Activated gamma-delta T cell treated with anti-CD3 and anti-CD28 coated beads, Interleukin-2, amount 50 U/mL, for 16 hours (primary cell): Measurements from ENCODE around the gene SMPD3.
A peak's percentile ranks its signal among the peaks of the same experiment; 100 is the strongest.

Experiments used
- DNase-seq: peaks from one replicate; pipeline ENCODE4 v3.0.0-alpha.2; 2020; ENCODE audit warnings: low read depth

The SMPD3 gene

DNA sequence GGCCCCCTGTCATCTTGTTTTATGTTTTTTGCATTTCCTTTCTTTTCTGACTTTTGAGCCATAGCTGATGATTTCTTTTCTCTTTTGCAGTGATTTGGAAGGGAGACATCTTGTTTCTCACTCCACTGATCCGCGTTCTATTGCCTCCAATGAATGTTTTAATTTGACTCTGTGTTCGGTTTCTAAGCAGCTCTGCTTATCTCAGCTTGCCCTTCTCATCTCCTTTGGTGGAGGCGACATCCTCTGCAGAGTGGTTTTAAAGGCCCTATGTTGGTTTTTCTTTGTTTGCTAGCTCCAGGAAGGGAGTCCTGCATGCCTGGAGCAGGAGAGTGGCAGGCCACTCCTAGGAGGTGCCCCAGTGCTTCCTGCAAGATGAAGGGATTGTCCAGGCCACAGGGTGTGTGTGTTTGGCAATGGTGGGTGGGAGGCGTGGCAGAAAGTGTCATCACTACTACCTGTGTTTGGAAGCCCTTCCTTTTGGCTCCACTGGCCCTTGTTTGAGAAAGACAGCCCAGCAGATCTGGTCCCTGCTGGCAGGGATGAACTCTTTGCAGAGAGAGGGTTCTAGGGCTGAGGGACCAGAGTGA, 13.6 kb downstream of the SMPD3 start:
- DNase-seq, result no peak

DNA sequence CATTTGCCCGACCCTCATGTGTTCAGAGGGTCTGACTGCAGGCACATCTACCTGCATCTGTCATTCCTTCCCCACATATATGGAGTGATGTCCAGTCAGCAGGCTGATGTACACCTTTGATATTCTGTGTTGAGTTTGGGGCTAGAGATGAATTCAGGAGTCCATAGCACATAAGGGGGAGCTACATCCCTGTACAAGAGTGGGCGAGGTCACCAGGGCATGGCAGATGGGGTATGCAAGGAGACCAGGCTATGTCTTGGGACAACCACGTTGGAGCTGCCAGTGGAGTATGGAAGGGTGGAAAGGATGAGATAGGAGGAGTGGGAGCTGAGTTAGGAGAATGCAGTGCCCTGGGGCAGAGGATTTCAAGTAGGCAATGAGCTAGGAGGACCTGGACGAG, 15.0 kb downstream of the SMPD3 start:
- no peak for DNase-seq

DNA sequence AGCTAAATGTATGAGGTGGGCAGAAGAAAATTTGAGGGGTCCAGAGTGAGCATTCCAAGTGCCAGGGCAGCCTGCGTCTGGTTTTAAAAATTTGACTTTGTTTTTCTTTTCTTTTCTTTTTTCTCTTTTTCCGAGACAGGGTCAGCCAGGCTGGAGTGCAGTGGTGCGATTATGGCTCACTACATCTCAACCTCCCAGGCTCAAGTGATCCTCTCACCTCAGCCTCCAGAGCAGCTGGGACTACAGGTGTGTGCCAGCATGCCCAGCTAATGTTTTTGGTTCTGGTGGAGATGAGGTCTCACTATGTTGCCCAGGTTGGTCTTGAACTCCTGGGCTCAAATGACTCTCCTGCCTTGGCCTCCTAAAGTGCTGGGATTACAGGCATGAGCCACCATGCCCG, 15.6 kb downstream of the SMPD3 start:
- DNase-seq, result no peak

DNA sequence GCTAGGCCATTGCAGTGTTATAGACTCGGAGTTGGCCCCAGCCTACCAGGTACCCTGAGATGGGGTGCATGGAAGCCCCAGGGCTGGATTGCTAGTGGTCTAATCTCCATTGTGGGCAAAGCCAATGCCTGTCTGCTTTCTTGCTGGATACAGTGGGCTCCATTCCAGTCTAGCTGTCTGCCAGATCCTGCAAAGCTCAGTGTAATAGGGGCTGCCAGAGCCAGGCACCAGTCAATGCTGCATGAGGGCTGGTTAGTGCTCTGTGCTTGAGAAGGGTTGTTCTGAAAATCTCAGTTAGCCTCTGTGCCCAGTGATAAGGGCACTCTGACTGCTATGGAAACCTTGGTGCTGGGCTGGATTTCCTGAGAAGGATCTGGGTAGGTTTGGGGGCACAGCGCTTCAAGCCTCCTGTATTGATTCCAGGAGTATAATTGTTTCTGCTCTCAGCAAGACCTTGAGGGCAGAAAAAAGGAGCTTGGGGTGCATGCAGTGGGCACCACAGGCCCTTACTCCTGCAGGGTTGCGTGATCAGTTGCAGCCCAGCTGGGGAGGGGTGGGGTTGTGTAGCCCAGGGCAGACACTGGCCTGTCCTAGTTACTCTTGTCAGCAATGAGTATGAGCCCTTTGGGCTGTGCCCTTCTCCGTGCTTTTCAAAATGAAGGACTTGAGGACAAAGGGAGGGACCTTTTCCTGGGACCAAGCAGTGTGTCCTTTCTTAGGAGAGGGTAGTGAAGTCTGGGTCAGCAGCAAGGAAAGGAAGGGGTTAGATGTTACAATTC, 19.0 kb downstream of the SMPD3 start:
- no peak for DNase-seq

DNA sequence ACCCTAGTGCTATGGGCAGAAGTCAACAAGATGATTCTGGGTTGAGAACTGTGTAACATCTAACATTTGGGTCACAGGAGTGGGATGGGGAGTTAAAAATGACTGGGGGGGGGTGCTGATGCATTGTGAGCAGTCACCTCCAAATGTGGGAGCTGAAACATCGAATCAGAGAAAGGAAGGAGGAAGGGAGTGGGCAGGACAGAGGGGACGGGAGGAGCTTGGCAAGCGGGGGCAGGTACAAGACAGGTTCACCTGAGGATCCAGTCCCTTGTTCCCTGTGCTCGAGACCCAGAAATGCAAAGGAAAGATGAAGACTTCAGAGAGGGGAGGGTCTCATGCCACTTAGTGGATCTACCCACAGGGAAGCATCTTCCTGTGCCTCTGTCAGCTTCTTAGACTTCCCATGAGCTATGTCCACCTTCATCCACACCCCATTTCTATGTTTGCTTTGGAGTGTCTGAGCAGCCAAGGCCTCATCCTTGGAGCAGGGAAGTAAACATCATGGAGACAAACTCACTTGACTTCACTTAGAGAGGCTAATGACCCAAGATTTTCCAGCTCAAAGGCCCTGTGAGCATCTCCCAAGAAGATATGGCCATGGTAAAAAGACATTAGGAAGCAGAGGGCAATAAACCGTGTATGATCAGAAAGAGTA, 20.5 kb downstream of the SMPD3 start:
- DNase-seq, result no peak

DNA sequence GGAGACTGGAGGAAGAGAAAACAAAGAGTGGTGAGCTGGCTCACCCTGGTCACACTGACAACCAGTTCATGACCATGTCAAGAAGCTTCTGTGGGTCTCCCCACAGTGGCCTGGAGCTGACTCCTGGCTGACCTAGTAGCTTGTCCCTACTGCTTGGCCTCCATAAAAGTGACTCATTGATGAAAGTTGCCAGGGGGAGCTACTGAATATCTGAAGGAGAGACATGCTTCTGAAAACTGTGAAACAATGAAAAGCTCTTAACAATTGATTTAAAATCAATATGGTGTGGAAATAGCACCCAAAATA, 22.0 kb downstream of the SMPD3 start:
- DNase-seq, result no peak

DNA sequence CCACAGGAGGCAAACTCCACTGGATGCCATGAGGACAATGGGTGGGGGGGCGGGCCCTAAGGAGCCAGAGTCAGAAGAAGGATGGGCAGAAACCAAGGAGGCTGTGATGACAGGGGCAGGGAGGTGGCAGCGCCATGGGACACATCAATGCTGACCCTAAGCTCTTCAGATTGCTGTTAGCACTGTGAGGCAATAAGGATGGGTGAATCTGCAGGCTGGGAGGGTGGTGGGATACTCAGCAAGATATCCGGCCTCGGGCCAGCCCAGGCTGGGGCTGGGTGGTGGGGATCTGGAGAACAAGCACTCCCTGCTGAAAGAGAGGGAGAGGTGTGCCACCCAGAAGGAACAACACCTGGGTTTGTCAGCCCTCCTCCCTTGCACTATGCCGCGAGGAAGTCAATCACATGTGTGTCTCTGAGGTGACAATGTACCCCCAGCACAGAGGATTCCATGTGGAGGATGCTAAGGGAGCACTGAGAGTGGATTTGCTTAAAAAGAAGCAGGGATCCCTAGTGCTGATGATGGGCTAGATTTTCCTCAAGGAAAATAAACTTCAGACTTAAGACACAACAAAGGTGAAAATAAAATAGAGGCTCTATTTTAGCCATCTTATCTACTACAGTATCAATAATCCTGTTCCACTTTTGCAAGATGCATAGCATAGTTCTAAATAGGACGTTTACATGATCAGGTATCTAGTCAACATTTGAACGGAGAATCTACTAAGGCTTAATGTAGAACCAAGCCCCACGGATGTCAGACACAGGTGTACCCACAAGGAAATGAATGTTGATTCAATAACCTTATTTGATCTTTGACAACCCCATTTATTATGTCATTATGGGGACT, 22.6 kb downstream of the SMPD3 start:
- no peak for DNase-seq

DNA sequence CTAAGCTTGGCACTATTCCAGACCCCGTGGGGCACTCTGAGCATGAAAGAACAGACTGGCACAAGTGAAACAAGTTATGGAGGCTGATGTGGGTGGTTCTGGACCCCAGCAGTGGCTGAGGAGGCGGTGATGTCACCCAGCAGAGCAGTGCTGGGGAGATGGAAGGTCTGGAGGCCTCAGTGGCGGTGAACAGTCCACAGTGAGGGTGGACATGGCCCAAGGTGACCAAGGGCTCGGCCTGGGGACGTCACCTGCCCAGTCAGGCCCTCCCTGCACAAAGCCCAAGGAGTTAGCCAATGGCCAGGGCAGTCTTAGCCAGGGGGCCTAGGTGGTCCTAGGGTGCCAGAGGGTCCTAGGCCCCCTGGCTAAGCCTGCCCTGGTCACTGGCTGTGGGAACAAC, 24.5 kb downstream of the SMPD3 start:
- no peak for DNase-seq

DNA sequence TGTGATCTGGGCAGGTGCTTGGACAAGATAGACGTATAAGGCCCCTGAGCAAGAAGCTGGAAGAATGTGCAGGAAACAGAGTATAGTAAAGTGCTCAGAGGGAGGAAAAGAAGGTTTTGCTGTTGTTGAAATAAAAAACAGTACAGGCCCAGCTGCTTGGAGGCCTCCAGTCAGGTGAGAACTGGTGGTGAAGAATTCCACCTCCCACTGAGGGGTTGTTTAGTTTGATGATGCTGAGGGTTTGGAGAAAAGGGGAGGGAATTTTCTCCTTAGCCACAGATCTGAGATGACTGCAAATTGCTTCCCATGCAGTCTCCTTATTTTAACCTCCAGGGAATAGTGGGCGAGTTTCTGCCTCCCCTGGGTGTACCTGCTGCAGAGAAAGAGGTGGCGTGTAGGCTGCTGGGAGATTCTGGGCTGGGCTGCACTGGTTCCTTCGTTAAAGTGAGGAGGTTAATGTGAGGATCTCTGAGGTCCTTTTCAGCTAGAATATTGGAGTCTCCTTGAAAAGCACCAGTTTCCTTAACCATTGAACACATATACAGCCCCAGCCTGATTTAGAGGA, 25.8 kb downstream of the SMPD3 start:
- no peak for DNase-seq

DNA sequence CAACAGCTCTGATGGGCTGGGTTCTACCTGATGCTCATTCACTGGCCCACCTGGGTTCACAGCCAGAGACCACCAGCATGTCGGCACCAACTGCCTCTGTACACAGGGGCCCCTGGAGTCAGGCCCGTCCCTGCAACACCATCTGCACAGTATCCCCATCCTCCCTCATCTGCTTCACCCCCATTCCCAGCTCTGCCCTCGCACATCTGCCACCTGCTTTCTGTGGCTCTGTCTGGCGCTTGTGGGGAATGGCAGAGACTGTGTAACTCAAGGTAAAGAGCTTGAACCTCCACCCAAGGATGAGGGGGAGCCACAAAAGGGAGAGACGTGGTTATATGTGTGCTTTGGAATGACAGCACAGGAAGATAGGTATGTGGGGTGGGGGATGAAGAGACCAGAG, 27.2 kb downstream of the SMPD3 start:
- no peak for DNase-seq

DNA sequence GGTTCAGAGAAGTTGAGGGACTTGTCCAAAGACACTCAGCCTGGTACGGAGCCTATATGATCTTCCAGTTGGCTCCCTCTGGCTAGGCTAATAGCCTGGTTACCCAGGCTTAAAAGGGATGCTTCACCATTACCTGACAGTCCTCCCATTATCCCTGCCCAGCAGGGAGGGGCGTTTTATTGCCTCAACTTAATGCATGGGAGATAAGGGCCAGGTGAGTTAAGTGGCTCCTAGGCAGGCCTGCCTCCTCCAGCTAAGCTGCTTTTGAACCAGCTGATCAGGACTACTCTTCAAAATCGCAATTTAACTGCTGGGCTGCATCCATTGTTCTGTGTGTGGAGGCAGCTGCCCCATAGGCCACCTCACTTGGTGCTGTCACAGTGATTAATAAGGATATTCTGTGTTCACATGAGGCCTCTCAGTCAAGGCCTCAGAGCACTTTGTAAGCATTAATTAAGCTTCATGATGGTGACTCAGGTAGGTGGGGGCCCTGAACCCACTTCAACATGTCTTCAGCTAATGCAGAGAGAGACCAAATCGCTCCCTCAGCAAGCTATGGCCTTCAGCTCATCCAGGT, 27.9 kb downstream of the SMPD3 start:
- no peak for DNase-seq

DNA sequence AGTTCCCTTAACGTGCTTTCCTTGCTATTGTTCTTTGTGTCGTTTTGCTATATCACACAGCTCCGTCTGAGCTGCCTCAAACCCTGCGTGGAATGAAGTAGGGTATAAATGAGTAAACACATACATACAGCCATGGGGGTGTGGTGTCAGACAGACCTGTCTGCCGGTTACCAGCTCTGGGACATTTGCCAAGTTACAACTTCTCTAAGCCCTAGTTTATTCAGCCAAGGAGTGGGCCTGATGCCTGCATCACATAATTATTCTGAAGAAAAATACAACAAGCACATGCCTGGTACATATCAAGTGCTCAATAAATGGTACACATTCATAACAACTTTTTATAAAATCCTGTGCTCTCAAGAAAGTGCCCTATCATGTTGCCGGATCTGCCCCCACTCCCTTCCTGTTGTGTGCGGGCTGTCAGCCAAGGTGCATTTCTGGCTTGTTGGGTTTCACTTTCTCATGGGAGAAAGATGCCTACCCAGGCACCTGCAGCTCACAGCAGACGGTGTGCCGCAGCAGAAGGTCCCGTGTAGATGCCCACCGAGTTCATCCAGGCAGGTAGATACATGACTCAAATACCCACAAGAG, 30.5 kb downstream of the SMPD3 start:
- DNase-seq, result peak; percentile 51

DNA sequence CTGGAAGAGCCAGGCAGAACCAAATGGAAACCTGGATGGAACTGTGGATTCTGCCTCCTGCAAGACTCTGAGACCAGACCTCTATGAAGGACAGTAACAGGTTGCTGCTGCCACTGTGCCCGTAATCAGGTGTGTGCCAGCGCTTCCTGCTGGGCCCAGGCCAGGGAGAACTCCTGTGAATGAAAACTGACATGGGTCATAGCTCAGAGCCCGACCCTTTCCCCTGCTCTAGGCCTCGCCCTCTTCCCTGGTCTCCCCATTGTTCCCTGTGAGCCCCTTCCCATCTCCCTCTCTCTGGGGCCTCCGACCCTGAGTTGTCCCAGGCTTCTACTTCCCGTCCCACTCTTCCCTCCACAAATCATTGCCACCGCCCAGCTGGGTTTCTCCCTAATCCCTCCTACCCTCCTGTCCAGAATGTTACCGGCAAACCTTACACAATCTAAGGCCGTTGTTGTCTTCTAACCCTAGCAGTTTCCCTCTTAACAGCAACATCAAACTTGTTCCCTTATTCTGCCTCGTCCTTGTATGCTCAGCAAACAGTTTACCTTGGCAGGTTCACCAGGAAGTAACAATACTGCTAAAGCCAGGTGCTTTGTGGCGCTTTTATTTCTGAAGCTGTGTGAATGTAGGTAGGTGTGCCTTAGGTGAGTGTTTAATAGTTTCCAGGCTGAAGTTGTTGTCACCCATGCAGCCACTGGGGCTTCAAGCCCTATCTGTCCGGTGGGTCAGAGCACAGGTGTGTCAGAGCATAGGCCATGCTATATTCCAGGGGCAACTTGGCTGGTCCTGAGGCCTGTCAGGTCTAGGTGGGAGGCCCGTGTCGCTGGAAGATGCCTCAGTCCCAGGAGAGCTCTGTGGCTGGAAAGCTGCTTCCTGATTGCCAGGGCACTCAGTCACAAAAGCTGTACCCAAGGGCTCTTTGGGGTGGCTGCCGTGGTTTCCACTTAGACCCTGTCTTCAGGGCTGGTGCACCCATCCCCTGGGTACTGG, 32.0 kb downstream of the SMPD3 start:
- no peak for DNase-seq

DNA sequence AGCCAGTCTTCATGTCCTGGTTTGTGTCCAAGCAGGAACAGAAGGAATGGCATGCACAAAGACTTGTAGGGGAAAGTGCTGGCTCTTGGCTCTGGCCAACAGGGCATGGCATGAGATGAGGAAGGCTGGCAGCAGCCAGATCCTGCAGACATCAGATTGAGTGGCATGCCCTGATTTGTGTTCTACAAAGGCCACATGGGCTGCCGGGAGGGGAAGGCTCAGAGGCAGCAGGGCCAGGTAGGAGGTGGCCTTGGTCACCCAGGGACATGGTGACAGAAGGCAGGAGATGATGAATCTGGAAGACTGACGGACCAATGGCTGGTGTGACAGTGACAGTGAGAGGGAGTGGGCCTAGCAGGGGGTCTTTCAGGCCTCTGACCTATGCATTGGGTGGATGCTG, 33.7 kb downstream of the SMPD3 start:
- no peak for DNase-seq

DNA sequence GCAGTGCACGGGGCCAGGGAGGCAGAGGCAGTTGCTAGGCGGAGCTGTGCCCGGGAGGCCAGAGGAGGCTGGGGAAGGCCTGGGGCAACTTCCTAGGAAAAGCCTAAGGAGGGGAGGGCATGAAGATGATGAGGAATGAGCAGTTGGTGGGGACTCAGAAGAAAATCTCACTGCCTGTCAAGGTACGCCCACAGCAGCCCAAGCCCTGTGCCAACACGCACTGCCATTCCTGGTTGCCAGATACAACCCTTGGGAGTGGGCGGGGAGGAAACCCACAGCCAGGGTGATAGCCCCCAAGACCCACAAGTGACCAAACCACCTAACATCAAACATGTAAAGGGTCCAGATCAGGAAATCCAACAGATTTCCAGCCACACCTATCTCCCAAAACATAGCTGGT, 36.2 kb downstream of the SMPD3 start:
- DNase-seq, result no peak

DNA sequence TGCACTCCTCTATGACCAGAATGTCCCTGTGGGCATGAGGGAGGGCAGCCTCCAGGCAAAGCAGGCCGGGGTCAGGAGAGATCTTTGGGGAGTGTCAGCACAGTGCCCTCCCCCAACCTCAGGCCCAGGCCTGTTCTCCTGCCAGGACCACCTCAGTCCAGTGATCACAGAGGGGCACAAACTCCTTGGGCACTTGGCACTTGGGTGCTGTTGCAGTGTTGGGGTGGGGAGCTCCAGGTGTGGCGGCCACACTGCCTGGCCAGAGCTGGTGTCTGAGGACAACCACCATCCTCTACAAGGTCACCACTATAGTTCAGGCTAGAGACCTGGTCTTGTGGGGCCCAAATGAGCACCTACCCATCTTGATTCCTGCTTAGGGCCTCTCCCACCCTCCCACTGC, 37.2 kb downstream of the SMPD3 start:
- no peak for DNase-seq

DNA sequence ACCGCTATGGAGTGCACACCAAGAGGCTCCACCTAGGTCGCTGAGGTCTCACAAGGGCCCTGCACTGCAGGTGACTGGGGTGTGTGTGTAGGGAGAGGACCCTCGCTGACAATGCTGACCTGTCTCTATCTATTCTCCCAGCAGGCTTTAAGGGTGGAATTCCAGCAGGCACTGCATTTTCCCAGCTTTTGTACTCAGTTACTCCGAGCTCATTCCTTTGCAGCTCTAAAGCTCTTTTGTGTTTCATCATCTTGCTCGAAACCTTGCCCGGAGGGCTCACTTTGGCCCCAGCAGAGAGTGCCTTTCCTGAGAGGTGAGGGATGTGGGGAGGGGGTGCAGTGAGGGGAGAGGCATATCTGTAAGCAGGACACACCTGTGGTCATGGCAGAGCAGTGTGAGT, 39.3 kb downstream of the SMPD3 start:
- DNase-seq, result no peak

DNA sequence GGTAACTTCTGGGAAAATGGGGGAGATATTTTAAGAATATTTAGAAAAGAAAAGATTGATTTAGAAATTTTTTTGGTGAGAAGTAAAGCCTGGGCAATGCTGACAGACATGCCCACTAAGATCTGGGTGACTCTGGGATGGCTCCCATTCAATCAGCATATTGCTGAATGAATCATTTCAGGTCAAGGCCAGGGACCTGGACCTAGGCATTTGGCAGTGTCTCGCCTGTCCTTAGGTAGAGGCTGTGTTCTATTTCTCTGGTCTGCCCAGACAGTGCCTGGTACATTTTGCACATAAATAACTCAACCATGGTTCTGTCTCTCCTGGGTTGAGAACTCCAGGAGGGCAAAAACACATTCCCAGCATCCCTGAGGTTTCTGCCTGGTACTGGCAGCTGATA, 39.9 kb downstream of the SMPD3 start:
- no peak for DNase-seq

DNA sequence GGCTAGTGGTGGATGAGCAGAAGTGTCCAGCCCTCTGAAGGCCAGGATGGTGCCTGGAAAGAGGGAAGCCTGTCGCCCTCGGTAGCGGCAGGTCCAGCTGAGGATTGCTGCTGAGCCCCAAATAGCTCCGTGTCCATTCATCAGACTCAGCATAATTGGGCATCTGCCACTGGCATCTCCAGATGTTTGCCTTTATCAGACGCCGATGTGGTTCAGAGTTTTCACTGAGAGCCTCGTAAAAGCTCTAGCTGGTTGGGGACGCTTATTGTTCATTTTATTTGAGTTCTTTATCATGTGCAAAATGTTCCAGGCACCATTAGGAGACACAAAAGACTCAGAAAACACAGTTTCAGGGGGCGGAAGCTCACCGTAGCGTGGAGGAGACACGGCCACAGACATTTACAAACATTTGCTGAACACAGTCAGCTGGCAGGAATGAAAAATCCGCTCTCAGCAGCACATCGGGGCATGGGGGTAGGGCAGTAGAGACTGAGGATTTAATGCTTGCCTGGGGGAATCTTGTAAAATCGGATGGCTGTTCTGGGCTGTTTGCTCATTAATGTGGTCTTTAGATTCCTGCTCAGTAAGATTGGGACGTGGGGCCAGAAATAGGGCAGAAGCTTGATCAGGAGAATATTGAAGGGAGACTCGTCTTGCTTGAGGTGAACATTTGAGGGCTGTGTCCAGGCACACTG, 41.7 kb downstream of the SMPD3 start:
- DNase-seq, result no peak
